SK-MEL-5 (cell line): ENCODE measurements around the gene SCN2B. TPM values are rescaled to one million over a fixed set of nuclear protein-coding genes. Genes with fewer than 3 reads are reported as not detected.
A peak's percentile ranks its signal among the peaks of the same experiment; 100 is the strongest.
"Not testable (repeated sequence)": the region's sequence is repeated elsewhere in the genome, so short reads cannot be mapped to it uniquely, and the experiment has no call there.

Source experiments
- DNase-seq: peaks from one replicate; pipeline ENCODE4 v3.0.0-alpha.2; 2016; ENCODE audit warnings: low read depth, low spot score
- in situ Hi-C: cut with HindIII; loops from 2 replicates; pipeline ENCODE4 v1.10.0; 2016; ENCODE audit warnings: low sequenced_read_pairs, high pct_unique_total_duplicates, low pct_unique_long_range_greater_than_20kb
- total RNA-seq: library from RNA; depleted of rRNA; stranded (reverse); fragments of >200 nt; shearing (Covaris generic); gene quantifications from 2 replicates; pipeline ENCODE4 v1.2.3, GENCODE V29; 2014

The SCN2B gene
- total RNA-seq, 1 experiment from 2014 or later, result not detected

GRCh38 chr11:118186346-118187107 lies 10.1 kb upstream of the SCN2B start:
- in situ Hi-C loops, result no loop called here
- no peak for DNase-seq

GRCh38 chr11:118184784-118185579 lies 8.5 kb upstream of the SCN2B start:
- no peak for DNase-seq
- in situ Hi-C loops, result no loop called here

DNA sequence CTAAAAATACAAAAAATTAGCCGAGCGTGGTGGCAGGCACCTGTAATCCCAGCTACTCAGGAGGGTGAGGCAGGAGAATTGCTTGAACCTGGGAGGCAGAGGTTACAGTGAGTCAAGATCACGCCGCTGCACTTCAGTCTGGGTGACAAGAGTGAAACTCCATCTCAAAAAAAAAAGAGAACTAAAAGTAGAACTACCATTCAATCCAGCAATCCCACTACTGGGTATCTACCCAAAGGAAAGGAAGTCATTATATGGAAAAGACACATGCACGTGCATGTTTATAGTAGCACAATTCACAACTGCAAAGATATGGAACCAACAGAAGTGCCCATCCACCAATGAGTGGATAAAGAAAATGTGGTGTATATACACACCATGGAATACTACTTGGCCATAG lies 7.3 kb upstream of the SCN2B start:
- DNase-seq, in situ Hi-C loops: not testable (repeated sequence)

GRCh38 chr11:118180300-118180703 lies 3.9 kb upstream of the SCN2B start:
- in situ Hi-C loops, result no loop called here
- DNase-seq, result peak; percentile 53

- in situ Hi-C loops, result no loop called here
- DNase-seq, result no peak
These were observed 317 bp upstream of the SCN2B start for GRCh38 chr11:118176778-118177134.

GRCh38 chr11:118175031-118175992 lies 1.1 kb downstream of the SCN2B start:
- in situ Hi-C loops, result no loop called here

GRCh38 chr11:118174006-118174567 lies 2.4 kb downstream of the SCN2B start:
- in situ Hi-C loops, result no loop called here
- no peak for DNase-seq

More at GRCh38 chr11:118175031-118175992, 1.1 kb downstream of the SCN2B start:
- no peak for DNase-seq

- in situ Hi-C loops, result no loop called here
- DNase-seq, result no peak
These were observed 4.1 kb downstream of the SCN2B start for GRCh38 chr11:118172356-118172755.

DNA sequence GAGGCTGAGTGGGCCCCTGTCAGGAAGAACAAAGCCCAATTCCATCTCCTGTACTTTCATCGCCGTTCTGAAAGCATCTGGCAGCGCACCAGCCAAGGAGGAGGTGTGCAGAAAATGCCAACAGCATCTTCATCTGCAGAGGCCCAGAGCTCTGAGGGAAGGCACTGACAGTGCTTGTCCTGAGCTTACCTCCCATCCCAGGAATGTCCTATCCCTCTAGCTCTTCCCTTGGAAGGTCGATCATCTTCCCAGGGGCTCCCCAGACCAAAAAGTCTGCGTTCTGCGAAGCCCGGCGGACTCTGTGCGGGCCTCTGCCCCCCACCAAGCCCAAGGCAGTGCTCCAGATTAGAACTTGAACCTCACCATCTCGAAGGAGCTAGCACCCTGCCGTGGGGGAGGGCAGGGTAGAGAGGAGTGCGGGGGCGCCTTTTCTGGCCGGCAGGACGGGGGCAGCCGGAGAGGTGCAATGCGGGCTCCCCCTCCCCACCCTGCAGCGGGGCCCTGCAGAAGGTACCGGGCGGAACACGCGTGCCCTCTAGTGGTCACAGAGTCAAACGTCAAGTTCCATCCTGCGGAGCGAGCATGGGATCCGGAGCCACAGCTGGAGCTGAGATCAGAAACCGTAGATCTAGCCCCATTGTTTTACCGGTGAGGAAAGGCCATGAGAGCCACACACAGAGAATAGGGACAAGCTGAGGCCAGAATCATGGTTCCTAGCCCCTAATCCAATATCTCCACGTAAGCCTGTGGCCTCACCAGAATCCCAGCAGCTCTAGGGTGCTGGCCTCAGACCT lies 5.0 kb downstream of the SCN2B start:
- DNase-seq, result peak; percentile 65
- in situ Hi-C loops, result no loop called here

GRCh38 chr11:118170882-118171268 lies 5.6 kb downstream of the SCN2B start:
- in situ Hi-C loops, result no loop called here

GRCh38 chr11:118170231-118170630 lies 6.2 kb downstream of the SCN2B start:
- in situ Hi-C loops, result no loop called here

More at GRCh38 chr11:118170882-118171268, 5.6 kb downstream of the SCN2B start:
- DNase-seq, result no peak

GRCh38 chr11:118169300-118170140 lies 6.9 kb downstream of the SCN2B start:
- in situ Hi-C loops, result no loop called here
- no peak for DNase-seq

More at GRCh38 chr11:118170231-118170630, 6.2 kb downstream of the SCN2B start:
- no peak for DNase-seq

GRCh38 chr11:118168751-118169150 lies 7.7 kb downstream of the SCN2B start:
- in situ Hi-C loops, result no loop called here
- no peak for DNase-seq

DNA sequence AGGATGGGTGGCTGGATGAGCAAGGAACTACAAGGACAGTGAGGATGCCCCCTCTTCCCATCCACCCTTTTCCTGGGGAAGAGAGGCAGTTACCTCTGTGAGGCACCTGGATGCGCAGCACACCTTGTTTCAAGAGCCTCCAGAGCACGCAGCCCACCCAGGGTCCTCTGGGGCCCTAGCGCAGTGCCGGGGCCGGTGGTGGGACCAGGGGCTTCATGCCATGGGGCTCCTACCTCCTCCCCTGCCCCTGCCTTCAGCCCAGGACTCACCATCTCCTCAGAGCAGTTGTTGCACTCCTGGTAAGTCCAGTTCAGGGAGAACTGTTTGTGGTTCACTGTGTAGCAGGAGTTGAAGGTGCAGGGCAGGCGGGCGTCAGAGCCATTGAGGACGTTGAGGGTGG lies 8.1 kb downstream of the SCN2B start:
- in situ Hi-C loops, result no loop called here
- no peak for DNase-seq

DNA sequence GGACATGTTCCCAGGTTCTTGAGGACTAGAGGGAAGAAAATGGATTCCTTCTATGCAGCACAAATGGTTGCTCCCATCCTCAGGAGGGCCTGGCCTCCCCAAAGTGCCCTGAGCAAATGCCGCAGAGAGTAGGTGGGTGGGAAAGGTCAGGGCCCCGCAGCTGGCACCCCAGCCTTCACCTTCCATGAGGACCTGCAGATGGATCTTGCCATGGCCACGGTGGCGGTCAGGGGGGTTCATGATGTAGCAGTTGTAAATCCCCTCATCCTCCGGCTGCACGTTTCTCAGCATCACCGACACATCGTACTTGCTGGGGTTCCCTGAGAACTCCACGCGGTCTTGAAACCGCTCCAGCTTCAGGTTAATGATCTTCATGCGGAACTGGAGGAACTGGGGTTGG lies 8.5 kb downstream of the SCN2B start:
- in situ Hi-C loops, result no loop called here

GRCh38 chr11:118167253-118167652 lies 9.2 kb downstream of the SCN2B start:
- in situ Hi-C loops, result no loop called here

More for the DNA sequence above, 8.5 kb downstream of the SCN2B start:
- no peak for DNase-seq

More at GRCh38 chr11:118167253-118167652, 9.2 kb downstream of the SCN2B start:
- no peak for DNase-seq
